Hepatocyte (in vitro differentiated cells): ENCODE measurements around the gene DCP2. TPM values are rescaled to one million over a fixed set of nuclear protein-coding genes. Genes with fewer than 3 reads are reported as not detected.
"Not testable (repeated sequence)": the region's sequence is repeated elsewhere in the genome, so short reads cannot be mapped to it uniquely, and the experiment has no call there.

ENCODE experiments used
- DNase-seq: peaks from one replicate; pipeline ENCODE4 v3.0.0-alpha.2; 2016; ENCODE audit warnings: low spot score
- H2AFZ ChIP-seq: fragments of 200-600 bp; sonication (generic); 2 replicates; pipeline ENCODE4 v1.6.0; 2016; ENCODE audit warnings: antibody characterized with exemption, mild to moderate bottlenecking
- H3K27ac ChIP-seq: fragments of 200-600 bp; sonication (generic); 2 replicates; pipeline ENCODE4 v1.5.1; 2016; ENCODE audit warnings: mild to moderate bottlenecking
- H3K27me3 ChIP-seq: fragments of 200-600 bp; sonication (generic); 2 replicates; pipeline ENCODE4 v1.6.1; 2016
- H3K36me3 ChIP-seq: fragments of 200-600 bp; sonication (generic); replicated peaks from 2 replicates; pipeline ENCODE4 v1.5.1; 2016; ENCODE audit warnings: low read depth; ENCODE audit not compliant: insufficient read depth
- H3K4me1 ChIP-seq: fragments of 200-600 bp; sonication (generic); 2 replicates; pipeline ENCODE4 v1.5.1; 2016; ENCODE audit warnings: mild to moderate bottlenecking, moderate library complexity; ENCODE audit not compliant: insufficient read depth
- H3K4me2 ChIP-seq: fragments of 200-600 bp; sonication (generic); 2 replicates; pipeline ENCODE4 v1.6.0; 2016
- H3K4me3 ChIP-seq: fragments of 200-600 bp; sonication (generic); 2 replicates; pipeline ENCODE4 v1.5.1; 2016; ENCODE audit warnings: mild to moderate bottlenecking
- H3K79me2 ChIP-seq: fragments of 200-600 bp; sonication (generic); 2 replicates; pipeline ENCODE4 v1.6.0; 2017; ENCODE audit warnings: mild to moderate bottlenecking
- H3K9me2 ChIP-seq: fragments of 200-600 bp; sonication (generic); replicated peaks from 2 replicates; pipeline ENCODE4 v1.6.0; 2017; ENCODE audit warnings: mild to moderate bottlenecking; ENCODE audit not compliant: insufficient read depth
- H3K9me3 ChIP-seq: fragments of 200-600 bp; sonication (generic); 2 replicates; pipeline ENCODE4 v1.5.1; 2016; ENCODE audit warnings: low read depth, mild to moderate bottlenecking
- H4K20me1 ChIP-seq: fragments of 200-600 bp; sonication (generic); 2 replicates; pipeline ENCODE4 v1.6.0; 2016; ENCODE audit warnings: mild to moderate bottlenecking; ENCODE audit not compliant: insufficient read depth, poor library complexity, severe bottlenecking
- EZH2 ChIP-seq: fragments of 200-600 bp; sonication (generic); IDR thresholded peaks from 2 replicates; pipeline ENCODE4 v1.6.1; 2016; ENCODE audit warnings: antibody characterized with exemption, mild to moderate bottlenecking, borderline replicate concordance
- EZH2phosphoT487 ChIP-seq: fragments of 200-600 bp; sonication (generic); IDR thresholded peaks from one replicate; pipeline ENCODE4 v1.6.1; 2018; ENCODE audit warnings: antibody characterized with exemption, mild to moderate bottlenecking, low read depth, moderate library complexity; ENCODE audit not compliant: unreplicated experiment, severe bottlenecking
- WGBS: methylation state at CpG from one replicate; pipeline ENCODE4 v1.1.6; 2016; ENCODE audit warnings: low lambda C conversion rate; ENCODE audit errors: missing lambda C conversion rate; 5-methylcytosine and 5-hydroxymethylcytosine counted together
- polyA plus RNA-seq: library from polyadenylated mRNA; unstranded; fragments of >200 nt; fragmentation: Nextera tagmentation; extraction: Ambion mirVana; gene quantifications from 2 replicates; pipeline ENCODE4 v1.2.1, GENCODE V29; 2016
- total RNA-seq: library from RNA; depleted of rRNA; stranded (reverse); fragments of >200 nt; gene quantifications from 2 replicates; pipeline ENCODE4 v1.2.3, GENCODE V29; 2014
- TF ChIP-seq, protein P1 (sequence below): fragments of 200-600 bp; sonication (generic); IDR thresholded peaks from 2 replicates; pipeline ENCODE4 v1.5.1; 2016; ENCODE audit warnings: antibody characterized with exemption, mild to moderate bottlenecking; ENCODE audit not compliant: poor library complexity

DCP2 gene
- total and polyA plus RNA-seq, 2 experiments from 2014 or later = 8.8 to 41.9 TPM

GRCh38 chr5:112956606-112957005 is 20.0 kb upstream of the DCP2 start:
- H3K27ac ChIP-seq = no peak overlapping the region
- no peaks in the 10 kb centered on the region for H3K36me3 ChIP-seq
- TF ChIP-seq EZH2phosphoT487 (no peak), EZH2 (no peak)
- TF ChIP-seq, protein P1, sequence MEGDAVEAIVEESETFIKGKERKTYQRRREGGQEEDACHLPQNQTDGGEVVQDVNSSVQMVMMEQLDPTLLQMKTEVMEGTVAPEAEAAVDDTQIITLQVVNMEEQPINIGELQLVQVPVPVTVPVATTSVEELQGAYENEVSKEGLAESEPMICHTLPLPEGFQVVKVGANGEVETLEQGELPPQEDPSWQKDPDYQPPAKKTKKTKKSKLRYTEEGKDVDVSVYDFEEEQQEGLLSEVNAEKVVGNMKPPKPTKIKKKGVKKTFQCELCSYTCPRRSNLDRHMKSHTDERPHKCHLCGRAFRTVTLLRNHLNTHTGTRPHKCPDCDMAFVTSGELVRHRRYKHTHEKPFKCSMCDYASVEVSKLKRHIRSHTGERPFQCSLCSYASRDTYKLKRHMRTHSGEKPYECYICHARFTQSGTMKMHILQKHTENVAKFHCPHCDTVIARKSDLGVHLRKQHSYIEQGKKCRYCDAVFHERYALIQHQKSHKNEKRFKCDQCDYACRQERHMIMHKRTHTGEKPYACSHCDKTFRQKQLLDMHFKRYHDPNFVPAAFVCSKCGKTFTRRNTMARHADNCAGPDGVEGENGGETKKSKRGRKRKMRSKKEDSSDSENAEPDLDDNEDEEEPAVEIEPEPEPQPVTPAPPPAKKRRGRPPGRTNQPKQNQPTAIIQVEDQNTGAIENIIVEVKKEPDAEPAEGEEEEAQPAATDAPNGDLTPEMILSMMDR = no peak
- H2AFZ ChIP-seq = no peak overlapping the region
- H3K4me3 ChIP-seq = no peak overlapping the region
- no peak overlapping the region for H3K4me2 ChIP-seq
- H3K9me2 ChIP-seq = no peaks in the 10 kb centered on the region
- no peaks in the 10 kb centered on the region for H3K9me3 ChIP-seq
- H3K27me3 ChIP-seq = no peaks in the 10 kb centered on the region
- WGBS = 90% methylated on average over 3 of the region's 3 CpGs
- no peaks in the 10 kb centered on the region for H4K20me1 ChIP-seq
- no peaks in the 10 kb centered on the region for H3K79me2 ChIP-seq
- DNase-seq = no peak
- peaks cover 13% of the 10 kb centered on the region for H3K4me1 ChIP-seq

DNA sequence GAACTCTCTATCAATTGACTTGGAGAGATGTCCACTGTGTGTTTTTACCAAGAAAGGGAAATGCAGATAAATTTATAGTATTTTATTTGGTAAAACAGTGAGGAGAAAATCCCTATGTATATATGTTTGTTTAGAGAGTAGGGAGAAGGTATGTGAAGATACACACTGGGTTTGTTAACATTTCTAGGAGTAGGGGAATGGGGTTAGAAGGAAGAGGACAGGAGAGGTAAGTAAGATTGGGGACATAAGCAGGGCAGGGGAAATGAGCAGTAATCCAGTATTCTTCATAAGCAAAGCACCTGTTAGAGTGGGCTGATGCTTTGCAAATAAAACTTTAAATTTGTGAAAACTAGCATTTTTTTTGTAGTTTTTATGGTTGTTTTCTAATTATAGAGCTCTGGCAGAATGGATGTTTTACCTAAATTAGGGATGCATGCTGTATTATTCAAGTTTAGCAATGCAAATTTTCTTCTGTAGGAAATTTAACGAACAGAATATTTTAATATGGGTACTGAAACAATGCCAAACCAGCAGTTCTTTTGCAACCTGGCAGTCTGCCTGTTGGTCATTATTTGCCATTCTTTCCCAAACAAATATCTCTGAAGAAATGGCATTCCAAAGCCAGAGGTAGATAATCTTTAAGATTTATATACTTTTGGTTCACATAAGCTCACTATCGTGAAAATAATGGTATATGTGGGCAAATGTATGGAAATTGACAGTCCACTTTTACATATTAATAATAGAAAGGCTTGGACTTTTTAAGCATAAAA is 19.4 kb upstream of the DCP2 start:
- 83% methylated on average over 2 of the region's 2 CpGs for WGBS
- no peak for DNase-seq
- no peaks in the 10 kb centered on the region for H3K9me2 ChIP-seq

DNA sequence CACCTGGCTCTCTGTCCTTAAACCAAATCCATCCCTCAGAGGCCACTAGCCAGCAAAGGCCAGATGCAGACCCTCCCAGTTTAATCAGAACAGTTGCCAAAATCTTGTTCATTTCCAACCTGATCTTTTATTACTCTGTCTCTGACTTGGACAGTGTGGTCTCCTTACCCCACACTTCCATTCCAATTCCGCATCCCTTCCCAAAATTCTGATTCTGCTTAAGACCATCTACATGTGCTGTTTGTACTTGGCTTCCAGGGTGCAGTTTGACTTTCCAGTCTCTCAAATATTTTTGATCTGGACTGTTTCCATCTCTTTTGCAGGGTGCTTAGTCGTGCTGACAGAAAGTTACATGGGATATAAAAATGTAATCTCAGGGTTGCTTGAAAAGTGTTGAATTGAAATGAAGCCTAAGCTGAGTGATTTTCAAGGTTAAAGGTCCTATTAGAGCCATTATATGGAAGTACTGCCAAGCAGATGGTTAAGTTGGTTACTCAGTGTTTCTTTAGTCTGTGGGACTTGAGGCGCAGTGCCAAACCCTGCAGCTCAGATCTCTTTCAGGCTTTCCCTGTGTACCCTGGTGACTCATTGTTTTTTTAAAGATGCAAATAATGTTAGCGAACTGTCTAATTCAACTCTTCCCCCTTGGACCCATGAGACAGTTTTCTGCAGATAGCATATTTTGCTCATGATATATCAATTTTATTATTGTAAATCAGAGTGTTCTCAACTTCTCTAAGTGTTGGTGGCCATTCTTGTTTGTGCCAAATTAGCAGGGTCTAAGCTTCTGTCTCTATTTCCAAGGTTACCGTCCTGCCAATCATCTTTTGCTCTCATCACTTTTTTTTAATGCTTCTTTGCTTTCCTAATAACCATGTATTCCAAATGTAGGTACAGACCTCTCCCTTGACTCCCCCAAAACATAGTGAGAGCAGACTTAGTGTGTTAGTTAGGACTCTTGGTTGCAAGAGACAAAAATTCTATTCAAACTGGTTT is 18.2 kb upstream of the DCP2 start:
- H3K4me2 ChIP-seq = peak overlapping the region; percentile 13
- 62% methylated on average over 5 of the region's 5 CpGs for WGBS
- peaks cover 13% of the 10 kb centered on the region for H3K4me1 ChIP-seq
- no peaks in the 10 kb centered on the region for H3K36me3 ChIP-seq
- no peak overlapping the region for H2AFZ ChIP-seq
- H4K20me1 ChIP-seq = no peaks in the 10 kb centered on the region
- TF ChIP-seq EZH2 (no peak), EZH2phosphoT487 (no peak)
- TF ChIP-seq, protein P1 = no peak
- no peaks in the 10 kb centered on the region for H3K79me2 ChIP-seq
- H3K27me3 ChIP-seq = no peaks in the 10 kb centered on the region
- no peaks in the 10 kb centered on the region for H3K9me2 ChIP-seq
- peak; percentile 61 for DNase-seq
- H3K9me3 ChIP-seq = no peaks in the 10 kb centered on the region
- no peak overlapping the region for H3K4me3 ChIP-seq
- H3K27ac ChIP-seq = peak overlapping the region; percentile 31

More for the DNA sequence above, 19.4 kb upstream of the DCP2 start:
- TF ChIP-seq EZH2phosphoT487 (no peak), EZH2 (no peak)
- TF ChIP-seq, protein P1 = no peak
- no peak overlapping the region for H3K4me3 ChIP-seq
- no peak overlapping the region for H3K27ac ChIP-seq
- H3K36me3 ChIP-seq = no peaks in the 10 kb centered on the region
- peaks cover 13% of the 10 kb centered on the region for H3K4me1 ChIP-seq
- H3K79me2 ChIP-seq = no peaks in the 10 kb centered on the region
- H3K27me3 ChIP-seq = no peaks in the 10 kb centered on the region
- H3K9me3 ChIP-seq = no peaks in the 10 kb centered on the region
- H2AFZ ChIP-seq = no peak overlapping the region
- H4K20me1 ChIP-seq = no peaks in the 10 kb centered on the region
- H3K4me2 ChIP-seq = no peak overlapping the region

DNA sequence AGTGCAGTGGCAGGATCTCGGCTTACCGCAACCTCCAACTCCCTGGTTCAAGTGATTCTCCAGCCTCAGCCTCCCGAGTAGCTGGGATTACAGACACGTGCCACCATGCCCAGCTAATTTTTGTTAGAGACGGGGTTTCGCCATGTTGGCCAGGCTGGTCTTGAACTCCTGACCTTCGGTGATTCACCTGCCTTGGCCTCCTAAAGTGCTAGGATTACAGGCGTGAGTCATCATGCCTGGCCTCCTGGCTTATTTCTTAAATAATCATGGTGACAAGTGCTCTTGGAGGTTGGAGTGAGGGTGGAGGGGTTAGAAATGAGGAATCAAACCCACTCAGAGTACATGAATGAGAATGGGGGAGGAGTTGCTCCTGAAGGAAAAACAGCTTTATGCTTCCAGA is 16.7 kb upstream of the DCP2 start:
- not testable (repeated sequence) for H3K36me3 ChIP-seq, H4K20me1 ChIP-seq, H2AFZ ChIP-seq, H3K4me2 ChIP-seq, H3K27me3 ChIP-seq, H3K4me3 ChIP-seq, H3K9me2 ChIP-seq, DNase-seq, H3K79me2 ChIP-seq, H3K9me3 ChIP-seq, H3K27ac ChIP-seq
- 84% methylated on average over 8 of the region's 8 CpGs for WGBS
- H3K4me1 ChIP-seq = peaks cover 13% of the 10 kb centered on the region
